Panc1 (cell line): Measurements from ENCODE around the gene PDS5A.

Experiments
- POLR2AphosphoS5 ChIP-seq: IDR thresholded peaks from 2 replicates; pipeline ENCODE4 v1.6.1; 2012; ENCODE audit warnings: mild to moderate bottlenecking, low read depth, low read length, moderate library complexity
- SIN3A ChIP-seq: IDR thresholded peaks from 2 replicates; pipeline ENCODE4 v1.6.1; 2012; ENCODE audit warnings: low read depth, mild to moderate bottlenecking, low read length, moderate library complexity, borderline replicate concordance; ENCODE audit not compliant: insufficient read depth
- TF ChIP-seq, protein P1 (sequence below), 2 experiments: IDR thresholded peaks; 2 replicates each; pipeline ENCODE4 v1.6.1; 2011 to 2012; ENCODE audit warnings: low read depth in 2 of 2, control low read depth in 1 of 2, low read length in 1 of 2, mild to moderate bottlenecking in 1 of 2, moderate library complexity in 1 of 2; ENCODE audit not compliant: insufficient read depth in 1 of 2
- TF ChIP-seq, protein P2 (sequence below): fragments of 450-650 bp; IDR thresholded peaks from 2 replicates; pipeline ENCODE4 v1.5.1; 2017; ENCODE audit warnings: mild to moderate bottlenecking

DNA sequence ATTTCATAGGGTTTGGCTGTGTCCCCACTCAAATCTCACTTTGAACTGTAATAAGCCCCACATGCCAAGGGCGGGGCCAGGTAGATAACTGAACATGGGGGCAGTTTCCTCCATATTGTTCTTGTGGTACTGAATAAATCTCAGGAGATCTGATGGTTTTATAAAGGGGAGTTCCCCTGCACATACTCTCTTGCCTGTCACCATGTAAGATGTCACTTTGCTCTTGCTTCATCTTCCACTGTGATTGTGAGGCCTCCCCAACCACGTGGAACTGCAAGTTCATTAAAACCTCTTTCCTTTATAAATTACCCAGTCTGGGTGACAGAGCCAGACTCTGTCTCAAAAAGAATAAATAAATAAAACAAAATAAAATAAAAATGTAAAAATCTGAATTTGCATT is 95.9 kb downstream of the PDS5A start:
- TF ChIP-seq, protein P1, sequence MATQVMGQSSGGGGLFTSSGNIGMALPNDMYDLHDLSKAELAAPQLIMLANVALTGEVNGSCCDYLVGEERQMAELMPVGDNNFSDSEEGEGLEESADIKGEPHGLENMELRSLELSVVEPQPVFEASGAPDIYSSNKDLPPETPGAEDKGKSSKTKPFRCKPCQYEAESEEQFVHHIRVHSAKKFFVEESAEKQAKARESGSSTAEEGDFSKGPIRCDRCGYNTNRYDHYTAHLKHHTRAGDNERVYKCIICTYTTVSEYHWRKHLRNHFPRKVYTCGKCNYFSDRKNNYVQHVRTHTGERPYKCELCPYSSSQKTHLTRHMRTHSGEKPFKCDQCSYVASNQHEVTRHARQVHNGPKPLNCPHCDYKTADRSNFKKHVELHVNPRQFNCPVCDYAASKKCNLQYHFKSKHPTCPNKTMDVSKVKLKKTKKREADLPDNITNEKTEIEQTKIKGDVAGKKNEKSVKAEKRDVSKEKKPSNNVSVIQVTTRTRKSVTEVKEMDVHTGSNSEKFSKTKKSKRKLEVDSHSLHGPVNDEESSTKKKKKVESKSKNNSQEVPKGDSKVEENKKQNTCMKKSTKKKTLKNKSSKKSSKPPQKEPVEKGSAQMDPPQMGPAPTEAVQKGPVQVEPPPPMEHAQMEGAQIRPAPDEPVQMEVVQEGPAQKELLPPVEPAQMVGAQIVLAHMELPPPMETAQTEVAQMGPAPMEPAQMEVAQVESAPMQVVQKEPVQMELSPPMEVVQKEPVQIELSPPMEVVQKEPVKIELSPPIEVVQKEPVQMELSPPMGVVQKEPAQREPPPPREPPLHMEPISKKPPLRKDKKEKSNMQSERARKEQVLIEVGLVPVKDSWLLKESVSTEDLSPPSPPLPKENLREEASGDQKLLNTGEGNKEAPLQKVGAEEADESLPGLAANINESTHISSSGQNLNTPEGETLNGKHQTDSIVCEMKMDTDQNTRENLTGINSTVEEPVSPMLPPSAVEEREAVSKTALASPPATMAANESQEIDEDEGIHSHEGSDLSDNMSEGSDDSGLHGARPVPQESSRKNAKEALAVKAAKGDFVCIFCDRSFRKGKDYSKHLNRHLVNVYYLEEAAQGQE (IDR thresholded peaks at IDR 0.05; ENCODE audit: insufficient read depth in 1 of 2, low read depth in 2 of 2, low read length in 1 of 2): no peak
- no peak for TF ChIP-seq SIN3A
- TF ChIP-seq, protein P2, sequence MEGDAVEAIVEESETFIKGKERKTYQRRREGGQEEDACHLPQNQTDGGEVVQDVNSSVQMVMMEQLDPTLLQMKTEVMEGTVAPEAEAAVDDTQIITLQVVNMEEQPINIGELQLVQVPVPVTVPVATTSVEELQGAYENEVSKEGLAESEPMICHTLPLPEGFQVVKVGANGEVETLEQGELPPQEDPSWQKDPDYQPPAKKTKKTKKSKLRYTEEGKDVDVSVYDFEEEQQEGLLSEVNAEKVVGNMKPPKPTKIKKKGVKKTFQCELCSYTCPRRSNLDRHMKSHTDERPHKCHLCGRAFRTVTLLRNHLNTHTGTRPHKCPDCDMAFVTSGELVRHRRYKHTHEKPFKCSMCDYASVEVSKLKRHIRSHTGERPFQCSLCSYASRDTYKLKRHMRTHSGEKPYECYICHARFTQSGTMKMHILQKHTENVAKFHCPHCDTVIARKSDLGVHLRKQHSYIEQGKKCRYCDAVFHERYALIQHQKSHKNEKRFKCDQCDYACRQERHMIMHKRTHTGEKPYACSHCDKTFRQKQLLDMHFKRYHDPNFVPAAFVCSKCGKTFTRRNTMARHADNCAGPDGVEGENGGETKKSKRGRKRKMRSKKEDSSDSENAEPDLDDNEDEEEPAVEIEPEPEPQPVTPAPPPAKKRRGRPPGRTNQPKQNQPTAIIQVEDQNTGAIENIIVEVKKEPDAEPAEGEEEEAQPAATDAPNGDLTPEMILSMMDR: no peak
- no peak for TF ChIP-seq POLR2AphosphoS5
